DMS 273 treated with DMSO at 0.1 percent for 48 hours (cell line): ENCODE results near the gene CPSF3.

Experiments used
- DNase-seq: peaks from one replicate; lab custom pipeline; 2025; lab: John Stamatoyannopoulos, UW

CPSF3 gene

GRCh38 chr2:9518163-9518562 is 94.7 kb downstream of the CPSF3 start:
- no peak for DNase-seq

GRCh38 chr2:9518780-9519179 is 95.3 kb downstream of the CPSF3 start:
- DNase-seq, result no peak

GRCh38 chr2:9519250-9519649 is 95.8 kb downstream of the CPSF3 start:
- DNase-seq, result no peak
